Central memory CD8-positive, alpha-beta T cell (primary cell): ENCODE data around the gene CIB1.
"Not testable (repeated sequence)": the region's sequence is repeated elsewhere in the genome, so short reads cannot be mapped to it uniquely, and the experiment has no call there.

Source experiments
- ATAC-seq: fragments of 150-1000 bp; cut with Tn5 transposase; replicated peaks from 2 replicates; pipeline ENCODE4 v1.10.0; 2022; ENCODE audit warnings: mild to moderate bottlenecking, moderate FRiP score, moderate number of reproducible peaks; ENCODE audit not compliant: poor library complexity, severe bottlenecking; ENCODE audit errors: extremely low read depth
- DNase-seq, 2 donors: peaks; one replicate each; pipeline ENCODE4 v3.0.0; 2021; ENCODE audit warnings: low spot score in 2 of 2
- H3K27ac Mint-ChIP-seq: one replicate; pipeline ENCODE4 v1.8.0; 2022; ENCODE audit warnings: low read depth, mild to moderate bottlenecking, moderate library complexity, mixed read lengths
- H3K27me3 Mint-ChIP-seq: one replicate; pipeline ENCODE4 v1.8.0; 2022; ENCODE audit warnings: mixed read lengths
- H3K36me3 Mint-ChIP-seq: one replicate; pipeline ENCODE4 v1.8.0; 2022; ENCODE audit warnings: mild to moderate bottlenecking, moderate library complexity, mixed read lengths; ENCODE audit not compliant: insufficient read depth
- H3K4me1 Mint-ChIP-seq: one replicate; pipeline ENCODE4 v1.8.0; 2022; ENCODE audit warnings: mixed read lengths
- H3K4me3 Mint-ChIP-seq: one replicate; pipeline ENCODE4 v1.8.0; 2022; ENCODE audit warnings: mild to moderate bottlenecking, moderate library complexity, mixed read lengths
- H3K9me3 Mint-ChIP-seq: one replicate; pipeline ENCODE4 v1.8.0; 2022; ENCODE audit warnings: mixed read lengths

Gene CIB1

DNA sequence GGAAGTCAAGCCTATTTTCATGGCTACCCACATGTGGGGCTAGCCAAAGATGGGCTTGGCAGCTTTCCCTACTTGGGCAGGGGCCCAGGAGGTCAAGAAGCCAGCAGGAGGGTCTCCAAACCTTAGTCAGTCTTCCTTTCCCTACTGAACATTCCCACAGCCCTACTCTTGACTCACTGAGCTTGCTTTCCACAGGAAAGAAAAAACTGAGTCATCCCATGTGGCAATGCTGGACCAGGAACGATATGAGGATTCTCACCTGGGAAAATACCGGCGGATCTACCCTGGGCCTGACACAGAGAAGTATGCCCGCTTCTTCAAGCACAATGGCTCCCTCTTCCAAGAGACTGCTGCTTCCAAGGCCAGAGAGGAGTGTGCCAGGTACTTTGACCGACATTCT is 28.1 kb upstream of the CIB1 start:
- H3K9me3 Mint-ChIP-seq: no peaks in the 10 kb centered on the region
- ATAC-seq (no peak), DNase-seq (no peak)
- peaks cover 15% of the 10 kb centered on the region for H3K36me3 Mint-ChIP-seq
- H3K27ac Mint-ChIP-seq: no peak overlapping the region
- peaks cover 32% of the 10 kb centered on the region for H3K4me1 Mint-ChIP-seq
- no peak overlapping the region for H3K4me3 Mint-ChIP-seq
- H3K27me3 Mint-ChIP-seq: peaks cover 9% of the 10 kb centered on the region

DNA sequence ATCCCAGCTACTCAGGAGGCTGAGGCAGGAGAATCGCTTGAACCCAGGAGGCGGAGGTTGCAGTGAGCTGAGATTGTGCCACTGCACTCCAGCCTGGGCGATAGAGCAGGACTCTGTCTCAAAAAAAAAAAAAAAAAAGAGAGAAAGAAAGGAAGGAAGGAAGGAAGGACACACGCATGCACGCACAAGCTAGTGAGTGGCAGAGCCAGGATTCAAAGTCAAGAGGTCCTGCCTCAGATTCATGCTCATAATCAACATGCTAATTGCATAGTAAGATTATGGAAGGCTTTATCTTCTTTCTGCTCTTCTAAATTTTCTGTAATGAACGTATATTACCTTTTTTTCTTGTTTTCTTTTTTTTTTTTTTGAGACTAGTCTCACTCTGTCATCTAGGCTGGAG is 27.0 kb upstream of the CIB1 start:
- not testable (repeated sequence) for ATAC-seq, H3K9me3 Mint-ChIP-seq, DNase-seq, H3K36me3 Mint-ChIP-seq, H3K4me3 Mint-ChIP-seq, H3K27ac Mint-ChIP-seq
- Mint-ChIP-seq H3K4me1 (peaks cover 22% of the 10 kb centered on the region), H3K27me3 (peaks cover 12% of the 10 kb centered on the region)

DNA sequence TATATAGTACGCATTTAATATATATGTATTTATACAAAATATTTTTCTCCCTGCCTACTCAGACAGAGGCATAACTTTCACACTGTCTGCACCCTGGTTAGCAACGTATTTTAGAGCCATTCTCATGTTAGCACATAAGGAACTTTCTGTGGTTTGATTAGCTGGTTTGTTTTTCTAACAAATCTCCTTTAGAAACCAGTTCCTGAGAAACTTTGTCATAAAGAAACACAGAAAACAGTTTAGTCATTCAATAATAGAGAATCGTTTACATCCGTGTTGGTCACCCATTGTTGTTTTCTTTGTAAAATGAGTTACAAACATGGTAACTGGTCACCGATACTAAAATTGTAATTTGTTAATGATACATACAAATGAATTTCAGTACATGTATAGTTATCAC is 25.8 kb upstream of the CIB1 start:
- ATAC-seq (no peak), DNase-seq (no peak)
- H3K4me1 Mint-ChIP-seq: peaks cover 10% of the 10 kb centered on the region
- no peaks in the 10 kb centered on the region for H3K36me3 Mint-ChIP-seq
- H3K27me3 Mint-ChIP-seq: peaks cover 12% of the 10 kb centered on the region
- H3K9me3 Mint-ChIP-seq: no peaks in the 10 kb centered on the region
- H3K4me3 Mint-ChIP-seq: no peak overlapping the region
- H3K27ac Mint-ChIP-seq: no peak overlapping the region

DNA sequence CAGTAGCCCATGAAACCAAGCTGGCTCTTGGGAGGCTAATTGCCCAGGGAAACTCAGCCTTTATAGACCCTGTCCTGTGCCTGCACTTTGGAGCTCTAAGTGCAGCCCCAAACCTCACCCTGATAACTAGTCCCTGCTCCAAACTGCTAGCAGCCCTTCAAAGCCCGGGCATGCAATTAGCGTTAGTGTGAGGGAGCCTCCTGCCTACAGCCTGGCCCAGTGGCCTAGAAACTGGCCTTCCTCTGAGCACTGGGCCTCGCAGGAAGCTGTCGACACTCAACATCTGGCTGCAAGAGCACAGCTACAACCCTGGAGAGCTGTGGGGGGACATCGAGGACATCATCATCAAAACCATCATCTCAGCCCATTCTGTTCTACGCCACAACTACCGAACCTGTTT is 24.0 kb upstream of the CIB1 start:
- no peak for DNase-seq
- no peaks in the 10 kb centered on the region for H3K36me3 Mint-ChIP-seq

GRCh38 chr15:90249203-90249863 is 15.6 kb upstream of the CIB1 start, which contains the start of gene TTLL13:
TTLL13 (plus strand) TSS chr15:90249556; CDS start chr15:90250631, 1,075 bp downstream.
- H3K9me3 Mint-ChIP-seq: no peaks in the 10 kb centered on the region
- no peaks in the 10 kb centered on the region for H3K36me3 Mint-ChIP-seq
- peak within 1 kb of the TSS; percentile 85 for H3K27ac Mint-ChIP-seq
- H3K27me3 Mint-ChIP-seq: no peaks in the 10 kb centered on the region
- H3K4me1 Mint-ChIP-seq: peaks cover 7% of the 10 kb centered on the region
- DNase-seq (peak; percentile 36 to 40), ATAC-seq (peak; percentile 81)
- H3K4me3 Mint-ChIP-seq: peak within 1 kb of the TSS; percentile 66

More for the DNA sequence above, 24.0 kb upstream of the CIB1 start:
- Mint-ChIP-seq H3K27me3 (peaks cover 12% of the 10 kb centered on the region), H3K4me1 (peaks cover 6% of the 10 kb centered on the region), H3K4me3 (no peak overlapping the region), H3K27ac (no peak overlapping the region), H3K9me3 (no peaks in the 10 kb centered on the region)
- no peak for ATAC-seq

DNA sequence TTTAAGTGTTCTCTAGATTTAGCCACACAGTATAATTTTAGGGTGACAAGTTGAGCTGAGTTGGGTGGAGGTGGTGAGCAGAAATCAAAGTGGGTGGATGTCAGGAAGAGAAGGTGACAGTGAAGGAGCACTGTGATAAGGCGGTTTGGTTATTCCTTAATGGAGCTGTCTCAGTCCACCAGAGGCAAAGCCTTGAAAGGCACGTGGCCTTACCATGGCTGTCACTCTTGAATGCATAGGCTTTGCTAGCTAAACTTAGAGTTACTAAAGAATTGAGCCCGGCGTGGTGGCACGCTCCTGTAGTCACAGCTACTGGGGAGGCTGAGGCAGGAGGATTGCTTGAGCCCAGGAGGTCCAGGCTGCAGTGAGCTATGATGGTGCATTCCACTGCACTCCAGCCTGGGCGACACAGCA is 15.1 kb upstream of the CIB1 start:
- DNase-seq (no peak), ATAC-seq (no peak)
- Mint-ChIP-seq H3K4me1 (peaks cover 7% of the 10 kb centered on the region), H3K36me3 (no peaks in the 10 kb centered on the region), H3K4me3 (peak overlapping the region; percentile 66), H3K27ac (peak overlapping the region; percentile 85), H3K27me3 (no peaks in the 10 kb centered on the region), H3K9me3 (no peaks in the 10 kb centered on the region)

GRCh38 chr15:90243943-90244639 is 10.3 kb upstream of the CIB1 start:
- H3K4me3 Mint-ChIP-seq: no peak overlapping the region
- no peaks in the 10 kb centered on the region for H3K4me1 Mint-ChIP-seq
- ATAC-seq: no peak
- no peaks in the 10 kb centered on the region for H3K27me3 Mint-ChIP-seq
- no peak overlapping the region for H3K27ac Mint-ChIP-seq
- H3K9me3 Mint-ChIP-seq: no peaks in the 10 kb centered on the region
- no peaks in the 10 kb centered on the region for H3K36me3 Mint-ChIP-seq
- no peak for DNase-seq

DNA sequence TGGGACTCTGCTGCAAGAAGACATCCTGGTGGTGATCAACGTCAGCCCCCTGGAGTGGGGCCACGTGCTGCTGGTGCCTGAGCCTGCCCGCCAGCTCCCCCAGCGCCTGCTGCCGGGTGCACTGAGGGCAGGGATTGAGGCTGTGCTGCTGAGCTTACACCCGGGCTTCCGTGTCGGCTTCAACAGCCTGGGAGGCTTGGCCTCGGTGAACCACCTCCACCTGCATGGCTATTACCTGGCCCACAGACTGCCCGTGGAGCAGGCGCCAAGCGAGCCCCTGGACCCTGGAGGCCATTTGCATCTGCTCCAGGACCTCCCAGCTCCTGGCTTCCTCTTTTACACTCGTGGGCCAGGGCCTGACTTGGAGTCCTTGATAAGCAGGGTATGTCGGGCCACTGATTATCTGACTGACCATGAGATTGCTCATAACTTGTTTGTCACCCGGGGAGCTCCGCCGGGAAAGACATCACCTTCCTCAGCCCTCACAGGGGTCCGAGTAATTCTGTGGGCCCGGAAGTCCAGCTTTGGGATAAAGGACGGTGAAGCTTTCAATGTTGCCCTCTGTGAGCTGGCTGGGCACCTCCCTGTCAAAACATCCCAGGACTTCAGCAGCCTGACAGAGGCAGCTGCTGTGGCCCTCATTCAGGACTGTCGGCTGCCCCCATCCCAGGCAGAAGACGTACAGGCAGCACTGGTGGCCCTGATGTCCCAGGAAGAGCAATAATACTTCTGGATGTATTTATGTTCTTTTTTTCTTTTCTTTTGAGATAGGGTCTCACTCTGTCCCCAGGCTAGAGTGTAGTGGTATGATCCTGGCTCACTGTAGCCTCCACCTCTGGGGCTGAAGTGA is 7.8 kb upstream of the CIB1 start:
- DNase-seq (no peak), ATAC-seq (no peak)
- no peak overlapping the region for H3K27ac Mint-ChIP-seq
- peaks cover 10% of the 10 kb centered on the region for H3K36me3 Mint-ChIP-seq
- no peaks in the 10 kb centered on the region for H3K4me1 Mint-ChIP-seq
- no peaks in the 10 kb centered on the region for H3K27me3 Mint-ChIP-seq
- H3K9me3 Mint-ChIP-seq: no peaks in the 10 kb centered on the region
- no peak overlapping the region for H3K4me3 Mint-ChIP-seq

GRCh38 chr15:90240856-90241255 is 7.1 kb upstream of the CIB1 start:
- Mint-ChIP-seq H3K9me3 (no peaks in the 10 kb centered on the region), H3K36me3 (peaks cover 10% of the 10 kb centered on the region), H3K4me3 (no peak overlapping the region), H3K27ac (no peak overlapping the region), H3K27me3 (no peaks in the 10 kb centered on the region), H3K4me1 (no peaks in the 10 kb centered on the region)
- DNase-seq (no peak), ATAC-seq (no peak)

- Mint-ChIP-seq H3K4me1 (peaks cover 9% of the 10 kb centered on the region), H3K9me3 (no peaks in the 10 kb centered on the region), H3K4me3 (no peak overlapping the region), H3K27ac (no peak overlapping the region), H3K27me3 (no peaks in the 10 kb centered on the region), H3K36me3 (peaks cover 15% of the 10 kb centered on the region)
- no peak for ATAC-seq
- DNase-seq: no peak
Observed at GRCh38 chr15:90239371-90239770, 5.6 kb upstream of the CIB1 start.

DNA sequence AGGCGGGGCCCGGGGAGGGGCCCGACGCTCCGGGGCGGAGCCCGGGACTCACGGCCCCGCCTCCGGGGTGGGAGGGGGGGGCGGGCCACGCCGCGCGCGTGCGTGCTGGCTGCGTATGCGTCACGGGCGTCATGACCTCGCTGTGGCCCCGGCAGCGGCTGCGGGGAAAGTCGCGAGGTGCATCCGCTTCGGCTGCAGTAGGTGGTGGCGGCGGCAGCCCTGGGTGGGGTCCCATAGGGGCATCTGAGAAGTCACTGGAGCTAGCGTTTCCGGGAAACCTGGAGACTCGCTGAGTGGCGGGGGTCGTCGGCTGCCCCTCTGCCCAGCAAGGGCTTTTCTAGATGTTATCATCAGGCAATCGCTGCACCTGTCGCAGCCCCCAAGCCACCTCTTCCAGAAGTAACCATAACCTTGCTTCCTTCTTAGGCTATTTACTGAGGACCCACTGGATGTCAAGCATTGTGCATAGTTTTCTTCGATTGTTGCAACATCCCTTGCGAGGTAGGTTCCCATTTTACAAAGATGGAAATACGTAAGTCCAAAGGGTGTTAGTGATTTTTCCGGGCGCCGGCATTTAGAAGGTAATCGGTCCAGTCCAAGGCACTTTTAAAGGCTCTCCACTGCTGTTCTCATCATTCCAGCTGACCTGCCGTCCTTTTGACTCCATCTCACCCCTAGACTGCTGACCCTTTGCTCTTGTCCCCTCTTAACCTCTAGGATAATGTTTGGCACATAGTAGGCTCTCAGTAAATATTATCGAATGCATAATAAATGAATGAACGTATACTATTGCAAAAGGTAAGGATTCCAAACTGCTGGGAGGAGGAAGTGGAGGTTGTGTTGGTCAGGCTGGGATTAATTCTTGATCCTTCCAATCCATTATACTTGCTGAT is 601 bp upstream of the CIB1 start, which contains the start of gene GDPGP1:
GDPGP1 (plus strand) TSS at position 114 of the 893 bp plus-strand sequence. CDS start 6,700 bp downstream, outside the sequence.
- H3K4me3 Mint-ChIP-seq: peak within 1 kb of the TSS; percentile 77
- H3K27me3 Mint-ChIP-seq: no peaks in the 10 kb centered on the region
- ATAC-seq (peak; percentile 67), DNase-seq (peak in 1 of 2 donors; percentile 80)
- peaks cover 45% of the 10 kb centered on the region for H3K4me1 Mint-ChIP-seq
- peaks cover 48% of the 10 kb centered on the region for H3K36me3 Mint-ChIP-seq
- no peaks in the 10 kb centered on the region for H3K9me3 Mint-ChIP-seq
- H3K27ac Mint-ChIP-seq: peak within 1 kb of the TSS; percentile 99

DNA sequence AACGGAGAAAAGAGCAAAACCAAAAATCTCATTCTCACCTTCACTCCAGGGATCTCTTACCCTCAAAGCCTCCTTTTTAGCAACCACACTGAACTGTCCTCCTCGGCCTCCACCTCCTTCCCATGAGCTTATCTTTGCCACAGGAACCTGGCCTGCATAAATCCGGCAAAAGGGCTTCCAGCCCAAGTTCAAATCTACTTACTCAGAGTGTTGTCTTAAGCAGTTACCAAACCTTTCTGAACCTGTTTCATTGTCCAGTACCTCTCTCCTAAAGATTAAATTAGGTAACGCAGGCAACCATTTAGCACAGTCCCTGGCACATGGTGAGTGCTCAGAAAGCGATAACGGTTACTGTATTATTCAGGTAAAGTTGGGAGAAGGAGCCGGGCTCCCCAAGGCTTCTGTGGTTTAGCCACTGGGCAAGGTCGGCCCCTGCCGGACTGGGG is 777 bp downstream of the CIB1 start:
- peaks cover 52% of the 10 kb centered on the region for H3K4me1 Mint-ChIP-seq
- H3K27ac Mint-ChIP-seq: peak overlapping the region; percentile 99
- ATAC-seq (no peak), DNase-seq (no peak)
- peaks cover 47% of the 10 kb centered on the region for H3K36me3 Mint-ChIP-seq
- H3K9me3 Mint-ChIP-seq: no peaks in the 10 kb centered on the region
- peak overlapping the region; percentile 77 for H3K4me3 Mint-ChIP-seq
- H3K27me3 Mint-ChIP-seq: no peaks in the 10 kb centered on the region
